H1 (cell line): Measurements from ENCODE around the gene PCYT2. TPM values are rescaled to one million over a fixed set of nuclear protein-coding genes. Genes with fewer than 3 reads are reported as not detected.

Experiments used
- CTCF ChIA-PET: fragments of 300-600 bp; sonication (Branson Sonifier 250); formaldehyde crosslinking; loops from one replicate; lab custom pipeline; 2021; ENCODE audit not compliant: partially characterized antibody; lab: Charles Lee
- POLR2A ChIA-PET: fragments of 300-600 bp; sonication (Branson Sonifier 250); formaldehyde crosslinking; loops from one replicate; lab custom pipeline; 2021; ENCODE audit warnings: inconsistent platforms; ENCODE audit not compliant: partially characterized antibody; lab: Charles Lee
- DNase-seq, 2 experiments: peaks; one replicate each; pipeline versions ENCODE4 v3.0.0 to v3.0.0-alpha.2; 2010 to 2022; ENCODE audit warnings: low spot score in 2 of 2, low read depth in 1 of 2, mixed read lengths in 1 of 2
- FAIRE-seq: peaks from 2 replicates; lab custom pipeline; 2011; peaks lifted over from hg19 to GRCh38; lab: Jason Lieb, UNC
- H2AFZ ChIP-seq: 2 replicates; pipeline ENCODE4 v1.8.1; 2012; ENCODE audit warnings: low read length, inconsistent platforms
- H2AK5ac ChIP-seq: 2 replicates; pipeline ENCODE4 v1.6.1; 2013; ENCODE audit warnings: low read depth, low read length
- H2BK120ac ChIP-seq: replicated peaks from 2 replicates; pipeline ENCODE3; 2013; ENCODE audit warnings: low read depth, low read length, inconsistent platforms
- H2BK12ac ChIP-seq: 2 replicates; pipeline ENCODE4 v1.6.1; 2013; ENCODE audit warnings: low read depth, low read length
- H2BK15ac ChIP-seq: 2 replicates; pipeline ENCODE4 v1.6.1; 2013; ENCODE audit warnings: low read length
- H2BK20ac ChIP-seq: 2 replicates; pipeline ENCODE4 v1.6.1; 2013; ENCODE audit warnings: low read length
- H2BK5ac ChIP-seq: 2 replicates; pipeline ENCODE4 v1.6.1; 2013; ENCODE audit warnings: low read depth, low read length
- H3K14ac ChIP-seq: 2 replicates; pipeline ENCODE4 v1.6.1; 2013; ENCODE audit warnings: inconsistent platforms; ENCODE audit not compliant: insufficient read length
- H3K18ac ChIP-seq: 2 replicates; pipeline ENCODE4 v1.6.1; 2013; ENCODE audit warnings: low read length; ENCODE audit errors: extremely low read depth
- H3K23ac ChIP-seq: 2 replicates; pipeline ENCODE4 v1.6.1; 2013; ENCODE audit warnings: inconsistent platforms; ENCODE audit not compliant: insufficient read length
- H3K23me2 ChIP-seq: 2 replicates; pipeline ENCODE4 v1.6.1; 2013; ENCODE audit warnings: low read depth, low read length
- H3K27ac ChIP-seq: 2 replicates; pipeline ENCODE4 v1.6.1; 2011; ENCODE audit warnings: low read depth, low read length, inconsistent platforms
- H3K27me3 ChIP-seq, 4 experiments: replicated peaks in 1 of 4; 1 replicate in 1 of 4; 2 replicates in 3 of 4; pipeline versions ENCODE4 v1.6.1 to v1.8.1; 2011 to 2013; ENCODE audit warnings: low read length in 3 of 4, mild to moderate bottlenecking in 3 of 4, inconsistent platforms in 2 of 4, mixed read lengths in 2 of 4, moderate library complexity in 1 of 4; ENCODE audit not compliant: control insufficient read depth in 3 of 4, insufficient read depth in 3 of 4; ENCODE audit errors: extremely low read depth in 1 of 4
- H3K36me3 ChIP-seq, 4 experiments: 2 replicates each; pipeline versions ENCODE4 v1.6.1 to v1.8.1; 2011 to 2013; ENCODE audit warnings: mild to moderate bottlenecking in 4 of 4, low read length in 3 of 4, moderate library complexity in 2 of 4, control low read depth in 1 of 4, inconsistent platforms in 1 of 4; ENCODE audit not compliant: insufficient read depth in 4 of 4, control insufficient read depth in 2 of 4
- H3K4ac ChIP-seq: replicated peaks from 2 replicates; pipeline ENCODE3; 2013; ENCODE audit warnings: low read length, low read depth, mixed read lengths, inconsistent platforms; ENCODE audit not compliant: insufficient read length
- H3K4me1 ChIP-seq, 4 experiments: replicated peaks in 1 of 4; 1 replicate in 1 of 4; 2 replicates in 3 of 4; pipeline versions ENCODE4 v1.6.1 to v1.8.1; 2011 to 2013; ENCODE audit warnings: low read length in 3 of 4, inconsistent platforms in 2 of 4, mixed read lengths in 1 of 4; ENCODE audit not compliant: insufficient read depth in 4 of 4, control insufficient read depth in 3 of 4
- H3K4me2 ChIP-seq, 2 experiments: 2 replicates each; pipeline versions ENCODE4 v1.6.1 to v1.8.1; 2011 to 2013; ENCODE audit warnings: low read depth in 2 of 2, low read length in 2 of 2, control low read depth in 1 of 2, inconsistent platforms in 1 of 2, mild to moderate bottlenecking in 1 of 2; ENCODE audit not compliant: insufficient read depth in 1 of 2
- H3K4me3 ChIP-seq, 4 experiments: fragments of 200-600, 300-600 bp in 1 of 4; sonication (generic), shearing (Covaris generic), sonication (Bioruptor Twin) in 1 of 4; 2 replicates each; pipeline versions ENCODE4 v1.5.1 to v1.8.1; 2011 to 2016; ENCODE audit warnings: low read length in 4 of 4, low read depth in 3 of 4, control low read depth in 2 of 4, inconsistent platforms in 2 of 4, mild to moderate bottlenecking in 2 of 4, mixed read lengths in 1 of 4, moderate library complexity in 1 of 4; ENCODE audit not compliant: insufficient read depth in 2 of 4; ENCODE audit errors: extremely low read depth in 1 of 4
- H3K56ac ChIP-seq: replicated peaks from 2 replicates; pipeline ENCODE3; 2013; ENCODE audit warnings: low read depth, mild to moderate bottlenecking, mixed read lengths, low read length, inconsistent platforms; ENCODE audit not compliant: insufficient read length
- H3K79me1 ChIP-seq: 2 replicates; pipeline ENCODE4 v1.6.1; 2013; ENCODE audit warnings: low read depth, low read length, control low read depth
- H3K79me2 ChIP-seq, 2 experiments: 2 replicates each; pipeline versions ENCODE4 v1.6.1 to v1.8.1; 2012 to 2013; ENCODE audit warnings: low read length in 2 of 2, mild to moderate bottlenecking in 2 of 2, inconsistent platforms in 1 of 2; ENCODE audit not compliant: insufficient read depth in 2 of 2, control insufficient read depth in 1 of 2
- H3K9ac ChIP-seq, 4 experiments: replicated peaks in 1 of 4; 1 replicate in 1 of 4; 2 replicates in 3 of 4; pipeline versions ENCODE4 v1.6.1 to v1.8.1; 2011 to 2013; ENCODE audit warnings: low read depth in 3 of 4, low read length in 3 of 4, control low read depth in 2 of 4, mild to moderate bottlenecking in 2 of 4, moderate library complexity in 2 of 4, inconsistent platforms in 1 of 4; ENCODE audit errors: extremely low read depth in 1 of 4
- H3K9me3 ChIP-seq, 2 experiments: 2 replicates each; pipeline versions ENCODE4 v1.6.1 to v1.8.1; 2012 to 2013; ENCODE audit warnings: mild to moderate bottlenecking in 2 of 2, moderate library complexity in 2 of 2, control low read depth in 1 of 2, inconsistent platforms in 1 of 2, low read depth in 1 of 2, low read length in 1 of 2, mixed read lengths in 1 of 2; ENCODE audit not compliant: insufficient read depth in 2 of 2
- H4K20me1 ChIP-seq, 2 experiments: replicated peaks in 1 of 2; 2 replicates each; pipeline versions ENCODE3 to v1.8.1; 2011 to 2013; ENCODE audit warnings: inconsistent platforms in 2 of 2, low read length in 2 of 2, mild to moderate bottlenecking in 1 of 2; ENCODE audit not compliant: insufficient read depth in 2 of 2, control insufficient read depth in 1 of 2
- H4K5ac ChIP-seq: 2 replicates; pipeline ENCODE4 v1.6.1; 2013; ENCODE audit warnings: low read length, low read depth, mixed read lengths, inconsistent platforms; ENCODE audit not compliant: insufficient read length
- H4K8ac ChIP-seq: 2 replicates; pipeline ENCODE4 v1.8.0; 2013; ENCODE audit warnings: mild to moderate bottlenecking, moderate library complexity, low read length, inconsistent platforms; ENCODE audit not compliant: insufficient read depth; ENCODE audit errors: extremely low read depth
- H4K91ac ChIP-seq: replicated peaks from 2 replicates; pipeline ENCODE3; 2013; ENCODE audit warnings: low read length, mixed read lengths, inconsistent platforms; ENCODE audit not compliant: insufficient read length
- BCL11A ChIP-seq, 2 experiments: IDR thresholded peaks; one replicate each; pipeline ENCODE4 v1.6.1; 2011; ENCODE audit warnings: low read depth in 2 of 2, low read length in 2 of 2, mild to moderate bottlenecking in 2 of 2
- BRCA1 ChIP-seq: IDR thresholded peaks from 2 replicates; pipeline ENCODE4 v1.6.1; 2012; ENCODE audit warnings: low read depth, low read length, improper control_type of control experiment
- CHD1 ChIP-seq: IDR thresholded peaks from 2 replicates; pipeline ENCODE4 v1.6.1; 2012; ENCODE audit warnings: low read depth, low read length, improper control_type of control experiment
- E2F6 ChIP-seq: IDR thresholded peaks from 2 replicates; pipeline ENCODE4 v1.6.1; 2012; ENCODE audit warnings: inconsistent platforms
- EP300 ChIP-seq, 2 experiments: IDR thresholded peaks; 1 replicate in 1 of 2; 2 replicates in 1 of 2; pipeline ENCODE4 v1.6.1; 2011 to 2012; ENCODE audit warnings: low read depth in 2 of 2, low read length in 2 of 2, mild to moderate bottlenecking in 2 of 2, borderline replicate concordance in 1 of 2, inconsistent platforms in 1 of 2, moderate library complexity in 1 of 2
- KDM5A ChIP-seq: fragments of 200-600 bp; IDR thresholded peaks from 2 replicates; pipeline ENCODE4 v1.7.1; 2012; ENCODE audit warnings: mild to moderate bottlenecking, low read length, inconsistent platforms, mixed read lengths
- RAD21 ChIP-seq, 2 experiments: IDR thresholded peaks in 1 of 2; conservative IDR thresholded peaks in 1 of 2; 2 replicates each; pipeline ENCODE4 v1.6.1; 2011; ENCODE audit warnings: low read depth in 2 of 2, low read length in 2 of 2, improper control_type of control experiment in 1 of 2, inconsistent platforms in 1 of 2, mild to moderate bottlenecking in 1 of 2, moderate library complexity in 1 of 2
- TEAD4 ChIP-seq: IDR thresholded peaks from 2 replicates; pipeline ENCODE4 v1.6.1; 2012; ENCODE audit warnings: low read depth, low read length, inconsistent platforms, mixed read lengths
- ZNF274 ChIP-seq: IDR thresholded peaks from 2 replicates; pipeline ENCODE4 v1.7.0; 2012; ENCODE audit warnings: low read length, borderline replicate concordance; ENCODE audit errors: extremely low read depth
- WGBS, 2 experiments: shearing (Covaris generic) in 1 of 2; methylation state at CpG; one replicate each; pipeline versions ENCODE4 v1.1.6 to v1.1.7; 2013 to 2015; ENCODE audit warnings: low lambda C conversion rate in 2 of 2, mixed read lengths in 2 of 2, inconsistent platforms in 1 of 2, low coverage in 1 of 2, missing lambda C conversion rate in 1 of 2; ENCODE audit not compliant: insufficient replicate concordance in 2 of 2, insufficient coverage in 1 of 2, insufficient read length in 1 of 2; ENCODE audit errors: extremely low coverage in 1 of 2, missing lambda C conversion rate in 1 of 2; 5-methylcytosine and 5-hydroxymethylcytosine counted together
- polyA plus RNA-seq, 7 experiments: library from polyadenylated mRNA; depleted of rRNA in 3 of 7; stranded (reverse) in 5 of 7; unstranded in 2 of 7; fragments of >200 nt in 5 of 7; fragments of 200-250 nt in 2 of 7; gene quantifications; 1 replicate in 5 of 7; 2 replicates in 1 of 7; 4 replicates in 1 of 7; pipeline versions ENCODE4 v1.2.1 to v1.2.3, GENCODE V29; 2011 to 2013; ENCODE audit warnings: missing spikeins in 2 of 7, mixed read lengths in 2 of 7
- total RNA-seq: library from RNA; stranded (reverse); fragmentation: NEBNext Ultra II Directional; extraction: Animal tissue kit (Norgen Biotek cat#: 25700); gene quantifications from 2 replicates; pipeline ENCODE4 v1.2.1, GENCODE V29; 2021
- TF ChIP-seq, protein P1 (sequence below), 3 experiments: IDR thresholded peaks; 1 replicate in 2 of 3; 2 replicates in 1 of 3; pipeline versions ENCODE4 v1.5.1 to v1.6.1; 2011; ENCODE audit warnings: low read length in 3 of 3, mild to moderate bottlenecking in 3 of 3, inconsistent platforms in 2 of 3, low read depth in 1 of 3, moderate library complexity in 1 of 3; ENCODE audit not compliant: insufficient read depth in 1 of 3; ENCODE audit errors: control extremely low read depth in 1 of 3

PCYT2 gene
- total and polyA plus RNA-seq, 2 of the 8 experiments (the other 6 are each of a cell fraction or from before 2014, with no cell fraction given), result 29.9 to 31.3 TPM

GRCh38 chr17:81950501-81950900 is 39.3 kb upstream of the PCYT2 start:
- Histone ChIP-seq H3K4me3 (no peak overlapping the region), H3K4me2 (no peak overlapping the region), H3K23me2 (no peaks in the 10 kb centered on the region), H3K14ac (no peak overlapping the region), H3K36me3 (no peaks in the 10 kb centered on the region), H3K56ac (no peak overlapping the region), H2AK5ac (no peak overlapping the region), H4K5ac (no peak overlapping the region), H2BK12ac (no peak overlapping the region), H4K8ac (no peak overlapping the region), H3K9ac (no peak overlapping the region), H3K4ac (no peak overlapping the region), H2BK20ac (no peak overlapping the region), H2BK5ac (no peak overlapping the region), H3K18ac (no peak overlapping the region), H3K4me1 (no peaks in the 10 kb centered on the region; a peak in 1 of 7 replicates), H3K9me3 (no peaks in the 10 kb centered on the region), H2BK15ac (no peak overlapping the region), H4K91ac (no peak overlapping the region), H3K27ac (no peak overlapping the region), H4K20me1 (no peaks in the 10 kb centered on the region), H3K27me3 (peaks cover 0 to 5% (median 0%) of the 10 kb centered on the region in 4 experiments; a peak in 2 of 7 replicates), H2AFZ (no peak overlapping the region), H2BK120ac (no peak overlapping the region), H3K79me1 (no peaks in the 10 kb centered on the region), H3K23ac (no peak overlapping the region), H3K79me2 (no peaks in the 10 kb centered on the region)
- ChIA-PET CTCF (interaction anchor here (1.1 to 2.3 kb wide), 2 partner anchors 9 to 10 kb away, joined by 4 to 9 read pairs; partner anchors contain the start of gene NOTUM), POLR2A (interaction anchor here (0.6 to 3.3 kb wide), 2 partner anchors 23 to 57 kb away, joined by 3 to 9 read pairs; partner anchors contain the start of gene MAFG)
- FAIRE-seq, result no peak
- no peak for DNase-seq
- 80% methylated on average over 15 of the region's 15 CpGs; no CpG with 5 or more reads in 1 of the 2 experiments for WGBS, 2 experiments
- TF ChIP-seq CHD1 (no peak), RAD21 (IDR thresholded peaks at IDR 0.05 in 1 of 2, conservative IDR thresholded peaks at IDR 0.05 in 1 of 2; ENCODE audit: low read depth in 2 of 2, low read length in 2 of 2) (no peak), BCL11A (IDR thresholded peaks at IDR 0.05; ENCODE audit: low read depth in 2 of 2, low read length in 2 of 2) (no peak), TEAD4 (no peak), BRCA1 (no peak), KDM5A (no peak), E2F6 (no peak), EP300 (IDR thresholded peaks at IDR 0.05; ENCODE audit: borderline replicate concordance in 1 of 2, low read depth in 2 of 2, low read length in 2 of 2) (no peak), ZNF274 (no peak)
- TF ChIP-seq, protein P1, sequence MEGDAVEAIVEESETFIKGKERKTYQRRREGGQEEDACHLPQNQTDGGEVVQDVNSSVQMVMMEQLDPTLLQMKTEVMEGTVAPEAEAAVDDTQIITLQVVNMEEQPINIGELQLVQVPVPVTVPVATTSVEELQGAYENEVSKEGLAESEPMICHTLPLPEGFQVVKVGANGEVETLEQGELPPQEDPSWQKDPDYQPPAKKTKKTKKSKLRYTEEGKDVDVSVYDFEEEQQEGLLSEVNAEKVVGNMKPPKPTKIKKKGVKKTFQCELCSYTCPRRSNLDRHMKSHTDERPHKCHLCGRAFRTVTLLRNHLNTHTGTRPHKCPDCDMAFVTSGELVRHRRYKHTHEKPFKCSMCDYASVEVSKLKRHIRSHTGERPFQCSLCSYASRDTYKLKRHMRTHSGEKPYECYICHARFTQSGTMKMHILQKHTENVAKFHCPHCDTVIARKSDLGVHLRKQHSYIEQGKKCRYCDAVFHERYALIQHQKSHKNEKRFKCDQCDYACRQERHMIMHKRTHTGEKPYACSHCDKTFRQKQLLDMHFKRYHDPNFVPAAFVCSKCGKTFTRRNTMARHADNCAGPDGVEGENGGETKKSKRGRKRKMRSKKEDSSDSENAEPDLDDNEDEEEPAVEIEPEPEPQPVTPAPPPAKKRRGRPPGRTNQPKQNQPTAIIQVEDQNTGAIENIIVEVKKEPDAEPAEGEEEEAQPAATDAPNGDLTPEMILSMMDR (IDR thresholded peaks at IDR 0.05; ENCODE audit: control extremely low read depth in 1 of 3, insufficient read depth in 1 of 3, low read depth in 1 of 3, low read length in 3 of 3), result no peak
